Activated CD4-positive, alpha-beta T cell treated with anti-CD3 and anti-CD28 coated beads, Interleukin-2, Interleukin-6, amounts not matched to agents 100 ng/mL and 50 ng/mL, durations not matched to agents 16 hours and 8 hours (primary cell): ENCODE measurements around the gene DOCK3.
"Not testable (repeated sequence)": the region's sequence is repeated elsewhere in the genome, so short reads cannot be mapped to it uniquely, and the experiment has no call there.

Source experiments
- DNase-seq: peaks from one replicate; pipeline ENCODE4 v3.0.0-alpha.2; 2020

DOCK3 gene

GRCh38 chr3:50651445-50651844 lies 23.3 kb upstream of the DOCK3 start:
- no peak for DNase-seq

- DNase-seq = no peak
These were observed 22.7 kb upstream of the DOCK3 start for GRCh38 chr3:50651920-50652529.

- DNase-seq = peak; percentile 72
These were observed 22.0 kb upstream of the DOCK3 start for GRCh38 chr3:50652709-50653108.

- no peak for DNase-seq
These were observed 20.7 kb upstream of the DOCK3 start for GRCh38 chr3:50653937-50654595.

GRCh38 chr3:50655009-50655830 lies 19.5 kb upstream of the DOCK3 start:
- peak; percentile 29 for DNase-seq

- no peak for DNase-seq
These were observed 18.1 kb upstream of the DOCK3 start for GRCh38 chr3:50656417-50657195.

GRCh38 chr3:50657407-50657806 lies 17.3 kb upstream of the DOCK3 start:
- DNase-seq = no peak

- no peak for DNase-seq
These were observed 16.9 kb upstream of the DOCK3 start for GRCh38 chr3:50657816-50658215.

GRCh38 chr3:50658416-50658815 lies 16.3 kb upstream of the DOCK3 start:
- DNase-seq = no peak

- DNase-seq = no peak
These were observed 15.9 kb upstream of the DOCK3 start for GRCh38 chr3:50658831-50659230.

- no peak for DNase-seq
These were observed 14.3 kb upstream of the DOCK3 start for GRCh38 chr3:50660386-50660785.

GRCh38 chr3:50661321-50661837 lies 13.3 kb upstream of the DOCK3 start:
- no peak for DNase-seq

GRCh38 chr3:50662408-50662807 lies 12.3 kb upstream of the DOCK3 start:
- DNase-seq = no peak

GRCh38 chr3:50665081-50665840 lies 9.5 kb upstream of the DOCK3 start:
- no peak for DNase-seq

- DNase-seq = not testable (repeated sequence)
These were observed 8.9 kb upstream of the DOCK3 start for GRCh38 chr3:50665841-50666115.

GRCh38 chr3:50666837-50667236 lies 7.9 kb upstream of the DOCK3 start:
- DNase-seq = no peak

- DNase-seq = no peak
These were observed 3.4 kb upstream of the DOCK3 start for GRCh38 chr3:50671331-50671730.

- no peak for DNase-seq
These were observed 2.1 kb upstream of the DOCK3 start for GRCh38 chr3:50672656-50673055.

- DNase-seq = no peak
These were observed 796 bp upstream of the DOCK3 start for GRCh38 chr3:50673931-50674330.

- DNase-seq = peak; percentile 69
These were observed 678 bp downstream of the DOCK3 start for GRCh38 chr3:50675179-50676030.

GRCh38 chr3:50676031-50676705 lies 1.4 kb downstream of the DOCK3 start:
- DNase-seq = no peak
